Activated T-helper 17 cell treated with anti-CD3 and anti-CD28 coated beads, Interleukin-2, amount 50 U/mL, for 72 hours (primary cell): ENCODE results near the gene NCBP2L. TPM values are rescaled to one million over a fixed set of nuclear protein-coding genes. Genes with fewer than 3 reads are reported as not detected.
A peak's percentile ranks its signal among the peaks of the same experiment; 100 is the strongest.
"Not testable (repeated sequence)": the region's sequence is repeated elsewhere in the genome, so short reads cannot be mapped to it uniquely, and the experiment has no call there.

Experiments
- ATAC-seq: fragments of 150-1000 bp; cut with Tn5 transposase; replicated peaks from 2 replicates; pipeline ENCODE4 v1.10.0; 2021; ENCODE audit warnings: mild to moderate bottlenecking, moderate library complexity
- H3K27ac Mint-ChIP-seq: one replicate; pipeline ENCODE4 v1.8.0; 2022; ENCODE audit warnings: mixed read lengths
- H3K27me3 Mint-ChIP-seq: one replicate; pipeline ENCODE4 v1.8.0; 2022; ENCODE audit warnings: mixed read lengths
- H3K36me3 Mint-ChIP-seq: one replicate; pipeline ENCODE4 v1.8.0; 2022; ENCODE audit warnings: low read depth, mild to moderate bottlenecking, mixed read lengths
- H3K4me1 Mint-ChIP-seq: one replicate; pipeline ENCODE4 v1.8.0; 2022; ENCODE audit warnings: mixed read lengths
- H3K4me3 Mint-ChIP-seq: one replicate; pipeline ENCODE4 v1.8.0; 2022; ENCODE audit warnings: mild to moderate bottlenecking, mixed read lengths
- H3K9me3 Mint-ChIP-seq: one replicate; pipeline ENCODE4 v1.8.0; 2022; ENCODE audit warnings: mixed read lengths
- total RNA-seq, 2 donors: library from RNA; stranded (reverse); gene quantifications; one replicate each; pipeline ENCODE4 v1.2.3, GENCODE V29; 2022

NCBP2L gene
- total RNA-seq, 2 donors from 2014 or later, result not detected

GRCh38 chrX:107766470-107767150 lies 10.9 kb upstream of the NCBP2L start:
- H3K4me3 Mint-ChIP-seq, result no peak overlapping the region
- no peaks in the 10 kb centered on the region for H3K27me3 Mint-ChIP-seq
- H3K36me3 Mint-ChIP-seq, result no peaks in the 10 kb centered on the region
- no peak for ATAC-seq
- no peaks in the 10 kb centered on the region for H3K4me1 Mint-ChIP-seq
- H3K27ac Mint-ChIP-seq, result no peak overlapping the region
- no peaks in the 10 kb centered on the region for H3K9me3 Mint-ChIP-seq

- no peaks in the 10 kb centered on the region for H3K4me1 Mint-ChIP-seq
- ATAC-seq, result no peak
- no peaks in the 10 kb centered on the region for H3K36me3 Mint-ChIP-seq
Measured at GRCh38 chrX:107768051-107768450, 9.5 kb upstream of the NCBP2L start.

GRCh38 chrX:107769581-107770317 lies 7.8 kb upstream of the NCBP2L start:
- H3K4me3 Mint-ChIP-seq, result no peak overlapping the region
- H3K27ac Mint-ChIP-seq, result no peak overlapping the region
- no peaks in the 10 kb centered on the region for H3K36me3 Mint-ChIP-seq
- no peak for ATAC-seq
- no peaks in the 10 kb centered on the region for H3K4me1 Mint-ChIP-seq
- no peaks in the 10 kb centered on the region for H3K9me3 Mint-ChIP-seq
- H3K27me3 Mint-ChIP-seq, result no peaks in the 10 kb centered on the region

More at GRCh38 chrX:107768051-107768450, 9.5 kb upstream of the NCBP2L start:
- H3K27ac Mint-ChIP-seq, result no peak overlapping the region
- H3K4me3 Mint-ChIP-seq, result no peak overlapping the region
- H3K9me3 Mint-ChIP-seq, result no peaks in the 10 kb centered on the region
- no peaks in the 10 kb centered on the region for H3K27me3 Mint-ChIP-seq

GRCh38 chrX:107773206-107773605 lies 4.3 kb upstream of the NCBP2L start:
- H3K27ac Mint-ChIP-seq, result no peak overlapping the region

GRCh38 chrX:107773906-107774435 lies 3.6 kb upstream of the NCBP2L start:
- peaks cover 13% of the 10 kb centered on the region for H3K4me1 Mint-ChIP-seq
- H3K9me3 Mint-ChIP-seq, result no peaks in the 10 kb centered on the region
- H3K4me3 Mint-ChIP-seq, result peak overlapping the region; percentile 97
- ATAC-seq, result no peak
- no peak overlapping the region for H3K27ac Mint-ChIP-seq
- no peaks in the 10 kb centered on the region for H3K27me3 Mint-ChIP-seq
- no peaks in the 10 kb centered on the region for H3K36me3 Mint-ChIP-seq

More at GRCh38 chrX:107773206-107773605, 4.3 kb upstream of the NCBP2L start:
- no peaks in the 10 kb centered on the region for H3K36me3 Mint-ChIP-seq
- H3K4me3 Mint-ChIP-seq, result no peak overlapping the region
- H3K9me3 Mint-ChIP-seq, result no peaks in the 10 kb centered on the region
- no peak for ATAC-seq
- H3K27me3 Mint-ChIP-seq, result no peaks in the 10 kb centered on the region
- peaks cover 13% of the 10 kb centered on the region for H3K4me1 Mint-ChIP-seq

- H3K27ac Mint-ChIP-seq, result no peak overlapping the region
- no peaks in the 10 kb centered on the region for H3K9me3 Mint-ChIP-seq
- H3K4me1 Mint-ChIP-seq, result peaks cover 13% of the 10 kb centered on the region
- no peak for ATAC-seq
- no peaks in the 10 kb centered on the region for H3K27me3 Mint-ChIP-seq
- no peaks in the 10 kb centered on the region for H3K36me3 Mint-ChIP-seq
- peak overlapping the region; percentile 97 for H3K4me3 Mint-ChIP-seq
Measured at GRCh38 chrX:107775000-107775733, 2.4 kb upstream of the NCBP2L start.

GRCh38 chrX:107775734-107776511 lies 1.6 kb upstream of the NCBP2L start, which contains the start of gene TSC22D3:
TSS of gene TSC22D3 (minus strand) at chrX:107775787. CDS start at chrX:107775419, 368 bp downstream.
- ATAC-seq, result peak; percentile 88
- peak within 1 kb of the TSS; percentile 97 for H3K4me3 Mint-ChIP-seq
- peaks cover 13% of the 10 kb centered on the region for H3K4me1 Mint-ChIP-seq
- no peaks in the 10 kb centered on the region for H3K9me3 Mint-ChIP-seq
- peak within 1 kb of the TSS; percentile 96 for H3K27ac Mint-ChIP-seq
- no peaks in the 10 kb centered on the region for H3K36me3 Mint-ChIP-seq
- no peaks in the 10 kb centered on the region for H3K27me3 Mint-ChIP-seq

GRCh38 chrX:107776649-107777535 lies 641 bp upstream of the NCBP2L start:
- H3K27me3 Mint-ChIP-seq, result no peaks in the 10 kb centered on the region
- peak overlapping the region; percentile 96 for H3K27ac Mint-ChIP-seq
- no peaks in the 10 kb centered on the region for H3K9me3 Mint-ChIP-seq
- H3K4me1 Mint-ChIP-seq, result peaks cover 13% of the 10 kb centered on the region
- H3K4me3 Mint-ChIP-seq, result peak overlapping the region; percentile 97
- H3K36me3 Mint-ChIP-seq, result no peaks in the 10 kb centered on the region
- peak; percentile 80 for ATAC-seq

GRCh38 chrX:107780525-107780924 lies 3.0 kb downstream of the NCBP2L start:
- H3K27me3 Mint-ChIP-seq, result peaks cover 3% of the 10 kb centered on the region
- H3K4me3 Mint-ChIP-seq, result no peak overlapping the region

GRCh38 chrX:107787827-107788226 lies 10.3 kb downstream of the NCBP2L start:
- Mint-ChIP-seq H3K4me3 (no peak overlapping the region), H3K4me1 (no peaks in the 10 kb centered on the region), H3K27ac (no peak overlapping the region), H3K27me3 (peaks cover 6% of the 10 kb centered on the region), H3K36me3 (no peaks in the 10 kb centered on the region), H3K9me3 (no peaks in the 10 kb centered on the region)
- ATAC-seq, result no peak

More at GRCh38 chrX:107780525-107780924, 3.0 kb downstream of the NCBP2L start:
- no peak for ATAC-seq
- H3K36me3 Mint-ChIP-seq, result no peaks in the 10 kb centered on the region
- H3K4me1 Mint-ChIP-seq, result peaks cover 13% of the 10 kb centered on the region
- H3K27ac Mint-ChIP-seq, result no peak overlapping the region
- H3K9me3 Mint-ChIP-seq, result no peaks in the 10 kb centered on the region

GRCh38 chrX:107804427-107804826 lies 26.9 kb downstream of the NCBP2L start:
- Mint-ChIP-seq H3K27me3 (peaks cover 5% of the 10 kb centered on the region), H3K4me3 (no peak overlapping the region), H3K4me1 (no peaks in the 10 kb centered on the region), H3K36me3 (no peaks in the 10 kb centered on the region), H3K9me3 (no peaks in the 10 kb centered on the region), H3K27ac (no peak overlapping the region)
- no peak for ATAC-seq

- Mint-ChIP-seq H3K9me3 (no peaks in the 10 kb centered on the region), H3K36me3 (no peaks in the 10 kb centered on the region), H3K4me3 (no peak overlapping the region), H3K27me3 (peaks cover 4% of the 10 kb centered on the region), H3K4me1 (no peaks in the 10 kb centered on the region), H3K27ac (no peak overlapping the region)
- no peak for ATAC-seq
Measured at GRCh38 chrX:107805179-107805578, 27.6 kb downstream of the NCBP2L start.

- not testable (repeated sequence) for H3K36me3 Mint-ChIP-seq, H3K4me3 Mint-ChIP-seq, H3K4me1 Mint-ChIP-seq, H3K9me3 Mint-ChIP-seq, ATAC-seq, H3K27ac Mint-ChIP-seq
- H3K27me3 Mint-ChIP-seq, result peaks cover 12% of the 10 kb centered on the region
Measured at GRCh38 chrX:107810053-107810452, 32.5 kb downstream of the NCBP2L start.
